Lower leg skin (tissue), 3 donors: ENCODE data around the gene TMEM30B.

Experiments used
- POLR2A ChIP-seq, 2 donors: fragments of 450-650 bp; IDR thresholded peaks; one replicate each; pipeline ENCODE4 v1.6.1; 2016 to 2017; ENCODE audit warnings: antibody characterized with exemption in 2 of 2, mild to moderate bottlenecking in 1 of 2, moderate library complexity in 1 of 2
- TF ChIP-seq, protein P1 (sequence below), 3 donors: fragments of 450-650 bp; IDR thresholded peaks; one replicate each; pipeline ENCODE4 v1.5.1; 2016; ENCODE audit warnings: antibody characterized with exemption in 3 of 3, mild to moderate bottlenecking in 3 of 3, moderate library complexity in 2 of 3

DNA sequence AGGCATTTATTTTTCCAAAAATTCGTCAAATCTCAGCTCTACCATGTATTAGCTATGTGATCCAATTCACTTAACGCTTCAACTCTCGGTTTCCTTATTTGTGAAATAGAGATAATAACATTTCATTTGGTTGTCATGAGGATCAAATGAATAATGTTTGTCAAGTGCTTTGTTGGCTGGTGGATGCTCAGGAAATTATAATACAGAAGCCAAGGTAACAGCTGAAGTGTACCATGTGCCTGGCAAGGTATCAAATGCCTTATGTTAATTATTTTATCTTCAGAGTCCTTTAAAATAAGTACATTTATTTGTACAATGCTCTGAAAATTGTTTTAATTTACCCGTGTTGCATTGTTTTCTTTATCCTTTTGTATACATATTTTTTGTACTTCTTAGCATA, 34.2 kb upstream of the TMEM30B start:
- TF ChIP-seq, protein P1, sequence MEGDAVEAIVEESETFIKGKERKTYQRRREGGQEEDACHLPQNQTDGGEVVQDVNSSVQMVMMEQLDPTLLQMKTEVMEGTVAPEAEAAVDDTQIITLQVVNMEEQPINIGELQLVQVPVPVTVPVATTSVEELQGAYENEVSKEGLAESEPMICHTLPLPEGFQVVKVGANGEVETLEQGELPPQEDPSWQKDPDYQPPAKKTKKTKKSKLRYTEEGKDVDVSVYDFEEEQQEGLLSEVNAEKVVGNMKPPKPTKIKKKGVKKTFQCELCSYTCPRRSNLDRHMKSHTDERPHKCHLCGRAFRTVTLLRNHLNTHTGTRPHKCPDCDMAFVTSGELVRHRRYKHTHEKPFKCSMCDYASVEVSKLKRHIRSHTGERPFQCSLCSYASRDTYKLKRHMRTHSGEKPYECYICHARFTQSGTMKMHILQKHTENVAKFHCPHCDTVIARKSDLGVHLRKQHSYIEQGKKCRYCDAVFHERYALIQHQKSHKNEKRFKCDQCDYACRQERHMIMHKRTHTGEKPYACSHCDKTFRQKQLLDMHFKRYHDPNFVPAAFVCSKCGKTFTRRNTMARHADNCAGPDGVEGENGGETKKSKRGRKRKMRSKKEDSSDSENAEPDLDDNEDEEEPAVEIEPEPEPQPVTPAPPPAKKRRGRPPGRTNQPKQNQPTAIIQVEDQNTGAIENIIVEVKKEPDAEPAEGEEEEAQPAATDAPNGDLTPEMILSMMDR (IDR thresholded peaks at IDR 0.05): no peak
- no peak for TF ChIP-seq POLR2A (IDR thresholded peaks at IDR 0.05)
